ENCODE results near the gene BRPF3. TPM values are rescaled to one million over a fixed set of nuclear protein-coding genes. Genes with fewer than 3 reads are reported as not detected.

BRPF3 gene
- total and polyA plus RNA-seq, 2 donors (not counting 3 experiments of a cell fraction or from before 2014, with no cell fraction given), result 30.5 to 35.7 TPM

- no peaks in the 10 kb centered on the region for H3K79me2 ChIP-seq (ENCODE audit: control insufficient read depth, insufficient read depth, low read length)
- H3K4me2 ChIP-seq (ENCODE audit: insufficient read depth, low read length), result no peak overlapping the region
- TF ChIP-seq POLR2A (IDR thresholded peaks at IDR 0.05; ENCODE audit: low read depth, low read length) (no peak), POLR2AphosphoS5 (IDR thresholded peaks at IDR 0.05; ENCODE audit: insufficient read depth, low read depth, low read length) (no peak), CTCF (IDR thresholded peaks at IDR 0.05; ENCODE audit: extremely low read depth in 1 of 2, insufficient read depth in 1 of 2, low read depth in 1 of 2, low read length in 2 of 2) (no peak), MYC (IDR thresholded peaks at IDR 0.05; ENCODE audit: low read depth, low read length) (no peak), GATA2 (IDR thresholded peaks at IDR 0.05; ENCODE audit: insufficient read depth, insufficient read length, low read depth, low read length) (no peak), FOS (IDR thresholded peaks at IDR 0.05; ENCODE audit: borderline replicate concordance, insufficient read depth, low read length) (no peak), JUN (IDR thresholded peaks at IDR 0.05; ENCODE audit: borderline replicate concordance, insufficient read depth, insufficient read length, low read depth) (no peak), EZH2 (IDR thresholded peaks at IDR 0.05; ENCODE audit: borderline replicate concordance, low read depth, low read length, severe bottlenecking) (no peak), MAX (IDR thresholded peaks at IDR 0.05; ENCODE audit: insufficient read depth, insufficient read length) (no peak)
- no peak for DNase-seq (ENCODE audit: low read depth, low spot score)
- no peak overlapping the region for H3K27ac ChIP-seq (ENCODE audit: insufficient read depth, low read depth, low read length)
- peaks cover 7% of the 10 kb centered on the region for H3K4me1 ChIP-seq (ENCODE audit: control insufficient read depth, extremely low read depth, insufficient read depth, low read length)
- ChIA-PET POLR2A (no interaction called here), CTCF (interaction anchor here (0.8 to 1.9 kb wide), 4 partner anchors 8 to 47 kb away, joined by 3 to 10 read pairs (median 4); no protein-coding TSS in a partner anchor)
- H3K36me3 ChIP-seq (ENCODE audit: control insufficient read depth in 2 of 2, extremely low read depth in 1 of 2, insufficient read depth in 2 of 2, low read length in 2 of 2), result no peaks in the 10 kb centered on the region
- no peak for FAIRE-seq
- no peak overlapping the region for H2AFZ ChIP-seq (ENCODE audit: low read depth, low read length)
- peaks cover 1% of the 10 kb centered on the region for H3K9me3 ChIP-seq (replicated peaks; ENCODE audit: control insufficient read depth, insufficient read depth, low read length)
- intact Hi-C loops (cut with micrococcal nuclease) (no loop called here), dilution Hi-C loops (cut with MboI; ENCODE audit: extremely low pct_ligation_motif_present, low sequenced_read_pairs) (no loop called here)
- H3K9ac ChIP-seq (replicated peaks; ENCODE audit: extremely low read depth, insufficient read depth, low read length), result no peak overlapping the region
- no peaks in the 10 kb centered on the region for H3K9me1 ChIP-seq (replicated peaks; ENCODE audit: control insufficient read depth, extremely low read depth, insufficient read depth, low read length)
- no peak overlapping the region for H3K4me3 ChIP-seq (replicated peaks in 1 of 3; ENCODE audit: insufficient read depth in 1 of 3, low read depth in 1 of 3, low read length in 3 of 3)
- no peaks in the 10 kb centered on the region for H4K20me1 ChIP-seq (replicated peaks; ENCODE audit: control insufficient read depth, extremely low read depth, insufficient read depth, low read length)
- H3K27me3 ChIP-seq (ENCODE audit: control insufficient read depth in 2 of 2, insufficient read depth in 2 of 2, low read length in 2 of 2), result peaks cover 6% of the 10 kb centered on the region in 2 experiments
- BruUV-seq (replicated peaks), result no TSS peak
Measured at GRCh38 chr6:36263390-36264000, 67.0 kb downstream of the BRPF3 start.

Measured in endothelial cell of umbilical vein (primary cell).